Panc1 (cell line): ENCODE data around the gene AGGF1. TPM values are rescaled to one million over a fixed set of nuclear protein-coding genes. Genes with fewer than 3 reads are reported as not detected.

ENCODE experiments used
- ATAC-seq: fragments of 200-7000 bp; cut with Tn5 transposase; 2 replicates; pipeline ENCODE4 v1.9.1; 2020; ENCODE audit warnings: mild to moderate bottlenecking, moderate library complexity
- BruUV-seq: library from RNA; stranded (reverse); fragments of 400-500 nt; replicated peaks from 2 replicates; lab custom pipeline; 2021; lab: Mats Ljungman, UMichigan
- CTCF ChIA-PET: fragments of 300-600 bp; sonication (Branson Sonifier 250); formaldehyde crosslinking; loops from one replicate; lab custom pipeline; 2022; ENCODE audit warnings: antibody characterized with exemption; lab: Charles Lee
- POLR2A ChIA-PET: fragments of 300-600 bp; sonication (Branson Sonifier 250); formaldehyde crosslinking; loops from one replicate; lab custom pipeline; 2022; ENCODE audit warnings: antibody characterized with exemption; lab: Charles Lee
- DNase-seq: peaks from one replicate; pipeline ENCODE4 v3.0.0-alpha.2; 2010; ENCODE audit warnings: low read depth, low spot score
- H3K27ac ChIP-seq: 2 replicates; pipeline ENCODE4 v1.5.1; 2011; ENCODE audit warnings: mild to moderate bottlenecking, low read length, inconsistent platforms
- H3K27me3 ChIP-seq: fragments of 200-500 bp; sonication (Bioruptor generic); 2 replicates; pipeline ENCODE4 v1.6.0; 2014; ENCODE audit warnings: low read length, inconsistent platforms; ENCODE audit not compliant: control insufficient read depth, insufficient read depth
- H3K36me3 ChIP-seq: fragments of 200-500 bp; sonication (Bioruptor generic); 2 replicates; pipeline ENCODE4 v1.5.1; 2014; ENCODE audit warnings: inconsistent platforms, mild to moderate bottlenecking, low read length, moderate library complexity; ENCODE audit not compliant: control insufficient read depth, insufficient read depth
- H3K4me1 ChIP-seq: 2 replicates; pipeline ENCODE4 v1.5.1; 2011; ENCODE audit warnings: inconsistent platforms, mild to moderate bottlenecking, low read length, moderate library complexity; ENCODE audit not compliant: control insufficient read depth, insufficient read depth
- H3K4me3 ChIP-seq, 2 experiments: 2 replicates each; pipeline ENCODE4 v1.5.1; 2011 to 2012; ENCODE audit warnings: low read depth in 2 of 2, low read length in 2 of 2, mild to moderate bottlenecking in 2 of 2, inconsistent platforms in 1 of 2, moderate library complexity in 1 of 2
- H3K9me3 ChIP-seq: fragments of 200-500 bp; sonication (Bioruptor generic); 2 replicates; pipeline ENCODE4 v1.5.1; 2014; ENCODE audit warnings: low read depth, mild to moderate bottlenecking, inconsistent platforms, low read length, moderate library complexity; ENCODE audit not compliant: control insufficient read depth, insufficient read depth
- POLR2AphosphoS5 ChIP-seq: IDR thresholded peaks from 2 replicates; pipeline ENCODE4 v1.6.1; 2012; ENCODE audit warnings: mild to moderate bottlenecking, low read depth, low read length, moderate library complexity
- SIN3A ChIP-seq: IDR thresholded peaks from 2 replicates; pipeline ENCODE4 v1.6.1; 2012; ENCODE audit warnings: low read depth, mild to moderate bottlenecking, low read length, moderate library complexity, borderline replicate concordance; ENCODE audit not compliant: insufficient read depth
- TCF7L2 ChIP-seq: IDR thresholded peaks from 2 replicates; pipeline ENCODE4 v1.6.1; 2011; ENCODE audit warnings: mild to moderate bottlenecking, low read depth, low read length, inconsistent platforms
- in situ Hi-C: cut with HindIII; loops from 2 replicates; pipeline ENCODE4 v1.10.0; 2016; ENCODE audit warnings: low sequenced_read_pairs, low pct_unique_long_range_greater_than_20kb
- intact Hi-C: fragments of 100-400 bp; cut with micrococcal nuclease; formaldehyde crosslinking; loops from one replicate; pipeline ENCODE4 v1.10.0; 2022; ENCODE audit not compliant: unreplicated experiment
- total RNA-seq: library from RNA; stranded (reverse); gene quantifications from one replicate; pipeline ENCODE4 v1.2.1, GENCODE V29; 2021; ENCODE audit not compliant: unreplicated experiment
- TF ChIP-seq, protein P1 (sequence below), 2 experiments: IDR thresholded peaks; 2 replicates each; pipeline ENCODE4 v1.6.1; 2011 to 2012; ENCODE audit warnings: low read depth in 2 of 2, control low read depth in 1 of 2, low read length in 1 of 2, mild to moderate bottlenecking in 1 of 2, moderate library complexity in 1 of 2; ENCODE audit not compliant: insufficient read depth in 1 of 2
- TF ChIP-seq, protein P2 (sequence below): fragments of 450-650 bp; IDR thresholded peaks from 2 replicates; pipeline ENCODE4 v1.5.1; 2017; ENCODE audit warnings: mild to moderate bottlenecking

Gene AGGF1
- total RNA-seq, 1 experiment from 2014 or later = 23.1 TPM

DNA sequence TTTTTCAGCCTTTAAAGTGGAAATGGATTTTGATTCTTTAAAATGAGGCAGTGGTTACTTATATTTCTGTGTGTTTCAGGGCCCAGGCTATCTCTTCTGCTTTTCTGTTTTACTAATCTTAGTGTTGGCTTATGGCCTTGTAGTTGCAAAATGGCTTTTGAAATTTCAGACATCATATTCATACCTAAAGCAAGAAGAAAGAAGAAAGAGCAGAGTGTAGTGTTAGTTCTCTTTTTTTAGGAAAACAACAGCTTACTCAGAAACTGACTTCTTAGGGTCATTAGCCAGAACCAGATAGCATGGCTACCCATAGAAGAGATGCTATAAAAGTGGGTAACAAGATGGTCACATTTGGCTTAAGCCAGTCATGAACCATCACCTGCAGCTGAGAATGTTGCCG, 36.0 kb downstream of the AGGF1 start:
- Histone ChIP-seq H3K36me3 (peaks cover 23% of the 10 kb centered on the region), H3K4me1 (no peaks in the 10 kb centered on the region), H3K4me3 (no peak overlapping the region), H3K27ac (no peak overlapping the region), H3K27me3 (no peaks in the 10 kb centered on the region), H3K9me3 (no peaks in the 10 kb centered on the region)
- DNase-seq = no peak
- ATAC-seq = no peak
- in situ Hi-C loops = no loop called here
- ChIA-PET POLR2A (no interaction called here), CTCF (no interaction called here)
- intact Hi-C loops = no loop called here
- TF ChIP-seq SIN3A (no peak), TCF7L2 (no peak), POLR2AphosphoS5 (no peak)
- TF ChIP-seq, protein P1, sequence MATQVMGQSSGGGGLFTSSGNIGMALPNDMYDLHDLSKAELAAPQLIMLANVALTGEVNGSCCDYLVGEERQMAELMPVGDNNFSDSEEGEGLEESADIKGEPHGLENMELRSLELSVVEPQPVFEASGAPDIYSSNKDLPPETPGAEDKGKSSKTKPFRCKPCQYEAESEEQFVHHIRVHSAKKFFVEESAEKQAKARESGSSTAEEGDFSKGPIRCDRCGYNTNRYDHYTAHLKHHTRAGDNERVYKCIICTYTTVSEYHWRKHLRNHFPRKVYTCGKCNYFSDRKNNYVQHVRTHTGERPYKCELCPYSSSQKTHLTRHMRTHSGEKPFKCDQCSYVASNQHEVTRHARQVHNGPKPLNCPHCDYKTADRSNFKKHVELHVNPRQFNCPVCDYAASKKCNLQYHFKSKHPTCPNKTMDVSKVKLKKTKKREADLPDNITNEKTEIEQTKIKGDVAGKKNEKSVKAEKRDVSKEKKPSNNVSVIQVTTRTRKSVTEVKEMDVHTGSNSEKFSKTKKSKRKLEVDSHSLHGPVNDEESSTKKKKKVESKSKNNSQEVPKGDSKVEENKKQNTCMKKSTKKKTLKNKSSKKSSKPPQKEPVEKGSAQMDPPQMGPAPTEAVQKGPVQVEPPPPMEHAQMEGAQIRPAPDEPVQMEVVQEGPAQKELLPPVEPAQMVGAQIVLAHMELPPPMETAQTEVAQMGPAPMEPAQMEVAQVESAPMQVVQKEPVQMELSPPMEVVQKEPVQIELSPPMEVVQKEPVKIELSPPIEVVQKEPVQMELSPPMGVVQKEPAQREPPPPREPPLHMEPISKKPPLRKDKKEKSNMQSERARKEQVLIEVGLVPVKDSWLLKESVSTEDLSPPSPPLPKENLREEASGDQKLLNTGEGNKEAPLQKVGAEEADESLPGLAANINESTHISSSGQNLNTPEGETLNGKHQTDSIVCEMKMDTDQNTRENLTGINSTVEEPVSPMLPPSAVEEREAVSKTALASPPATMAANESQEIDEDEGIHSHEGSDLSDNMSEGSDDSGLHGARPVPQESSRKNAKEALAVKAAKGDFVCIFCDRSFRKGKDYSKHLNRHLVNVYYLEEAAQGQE (IDR thresholded peaks at IDR 0.05; ENCODE audit: insufficient read depth in 1 of 2, low read depth in 2 of 2, low read length in 1 of 2) = no peak
- TF ChIP-seq, protein P2, sequence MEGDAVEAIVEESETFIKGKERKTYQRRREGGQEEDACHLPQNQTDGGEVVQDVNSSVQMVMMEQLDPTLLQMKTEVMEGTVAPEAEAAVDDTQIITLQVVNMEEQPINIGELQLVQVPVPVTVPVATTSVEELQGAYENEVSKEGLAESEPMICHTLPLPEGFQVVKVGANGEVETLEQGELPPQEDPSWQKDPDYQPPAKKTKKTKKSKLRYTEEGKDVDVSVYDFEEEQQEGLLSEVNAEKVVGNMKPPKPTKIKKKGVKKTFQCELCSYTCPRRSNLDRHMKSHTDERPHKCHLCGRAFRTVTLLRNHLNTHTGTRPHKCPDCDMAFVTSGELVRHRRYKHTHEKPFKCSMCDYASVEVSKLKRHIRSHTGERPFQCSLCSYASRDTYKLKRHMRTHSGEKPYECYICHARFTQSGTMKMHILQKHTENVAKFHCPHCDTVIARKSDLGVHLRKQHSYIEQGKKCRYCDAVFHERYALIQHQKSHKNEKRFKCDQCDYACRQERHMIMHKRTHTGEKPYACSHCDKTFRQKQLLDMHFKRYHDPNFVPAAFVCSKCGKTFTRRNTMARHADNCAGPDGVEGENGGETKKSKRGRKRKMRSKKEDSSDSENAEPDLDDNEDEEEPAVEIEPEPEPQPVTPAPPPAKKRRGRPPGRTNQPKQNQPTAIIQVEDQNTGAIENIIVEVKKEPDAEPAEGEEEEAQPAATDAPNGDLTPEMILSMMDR = no peak
- no TSS peak for BruUV-seq

DNA sequence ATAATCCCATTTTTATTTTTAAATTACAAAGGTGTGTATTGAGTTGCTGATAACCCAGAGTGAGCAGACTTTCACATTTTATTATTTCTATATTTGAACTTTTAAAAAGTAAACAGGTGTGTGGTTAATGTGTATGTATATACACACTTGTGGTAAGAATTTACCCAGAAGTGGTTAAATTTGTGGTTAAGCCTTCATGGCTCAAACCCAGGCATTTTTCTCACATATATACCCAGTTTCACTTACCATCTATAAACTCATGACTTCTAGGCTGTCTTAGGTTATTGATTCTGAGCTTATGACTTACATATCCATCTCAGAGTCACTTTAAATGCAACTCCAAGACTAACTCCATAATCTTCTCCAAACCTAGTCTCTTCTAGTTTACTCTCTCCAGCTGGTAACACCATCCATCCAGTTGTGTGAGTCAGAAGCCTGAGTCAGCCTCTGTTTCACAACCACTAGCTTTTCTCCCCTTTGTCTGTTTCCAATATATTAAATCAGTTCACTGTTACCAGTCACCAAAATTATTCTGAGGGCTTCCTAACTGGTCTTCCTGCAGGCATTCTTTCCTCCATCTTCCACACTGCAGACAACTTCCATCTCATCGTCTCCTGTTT, 36.7 kb downstream of the AGGF1 start:
- Histone ChIP-seq H3K27ac (no peak overlapping the region), H3K4me3 (no peak overlapping the region), H3K36me3 (peaks cover 16% of the 10 kb centered on the region), H3K27me3 (no peaks in the 10 kb centered on the region), H3K4me1 (no peaks in the 10 kb centered on the region), H3K9me3 (no peaks in the 10 kb centered on the region)
- in situ Hi-C loops (no loop called here), intact Hi-C loops (no loop called here)
- ChIA-PET POLR2A (no interaction called here), CTCF (no interaction called here)
- no peak for DNase-seq
- no peak for ATAC-seq
- BruUV-seq = no TSS peak
- TF ChIP-seq, protein P1 (IDR thresholded peaks at IDR 0.05; ENCODE audit: insufficient read depth in 1 of 2, low read depth in 2 of 2, low read length in 1 of 2) = no peak
- no peak for TF ChIP-seq TCF7L2
- TF ChIP-seq SIN3A = no peak
- TF ChIP-seq, protein P2 = no peak
- TF ChIP-seq POLR2AphosphoS5 = no peak
